K562 (cell line): ENCODE data around the gene IQCK. TPM values are rescaled to one million over a fixed set of nuclear protein-coding genes. Genes with fewer than 3 reads are reported as not detected.

Experiments
- ATAC-seq: fragments of 200-7000 bp; cut with Tn5 transposase; 3 replicates; pipeline ENCODE4 v1.9.1; 2020; ENCODE audit warnings: moderate library complexity
- BruUV-seq: library from RNA; stranded (reverse); fragments of 400-500 nt; replicated peaks from 2 replicates; lab custom pipeline; 2021; lab: Mats Ljungman, UMichigan
- CTCF ChIA-PET: fragments of 300-600 bp; formaldehyde crosslinking; extraction: SDS; loops from one replicate; lab custom pipeline; 2021; ENCODE audit warnings: low intra/inter-chr PET ratio; lab: Yijun Ruan, JAX
- POLR2A ChIA-PET: fragments of 300-600, 350-650 bp; sonication (Branson Sonifier 250); formaldehyde crosslinking; extraction: SDS; loops from one replicate; lab custom pipeline; 2021; ENCODE audit warnings: antibody characterized with exemption, inconsistent platforms; lab: Yijun Ruan, JAX
- DNase-seq, 4 experiments: peaks; one replicate each; pipeline versions ENCODE4 v3.0.0 to v3.0.0-alpha.2; 2011 to 2018; ENCODE audit warnings: low spot score in 3 of 4, mixed read lengths in 3 of 4; ENCODE audit errors: extremely low read depth in 1 of 4
- FAIRE-seq: peaks from 2 replicates; lab custom pipeline; 2011; peaks lifted over from hg19 to GRCh38; lab: Jason Lieb, UNC
- H2AFZ ChIP-seq: 2 replicates; pipeline ENCODE4 v1.6.0; 2011; ENCODE audit warnings: low read depth, low read length, control low read depth, inconsistent platforms
- H3K27ac ChIP-seq: fragments of 200-600 bp; 3 replicates; pipeline ENCODE4 v1.8.0; 2011; ENCODE audit warnings: low read depth, mild to moderate bottlenecking, control low read depth, inconsistent platforms, low read length, moderate library complexity, mixed read lengths; ENCODE audit errors: extremely low read depth
- H3K27me3 ChIP-seq, 2 experiments: fragments of 300-600 bp in 1 of 2; 2 replicates in 1 of 2; 3 replicates in 1 of 2; pipeline versions ENCODE4 v1.6.0 to v1.8.0; 2011; ENCODE audit warnings: inconsistent platforms in 2 of 2, low read length in 2 of 2, mild to moderate bottlenecking in 1 of 2, mixed read lengths in 1 of 2, moderate library complexity in 1 of 2; ENCODE audit not compliant: control insufficient read depth in 2 of 2, insufficient read depth in 2 of 2
- H3K36me3 ChIP-seq: fragments of 300-600 bp; 3 replicates; pipeline ENCODE4 v1.8.0; 2011; ENCODE audit warnings: mild to moderate bottlenecking, low read length, inconsistent platforms; ENCODE audit not compliant: control insufficient read depth, insufficient read depth
- H3K4me1 ChIP-seq, 2 experiments: fragments of 200-600 bp in 1 of 2; replicated peaks in 1 of 2; 2 replicates in 1 of 2; 3 replicates in 1 of 2; pipeline versions ENCODE4 v1.5.1 to v1.8.0; 2011; ENCODE audit warnings: inconsistent platforms in 2 of 2, low read length in 2 of 2, mild to moderate bottlenecking in 1 of 2, mixed read lengths in 1 of 2, moderate library complexity in 1 of 2; ENCODE audit not compliant: control insufficient read depth in 2 of 2, insufficient read depth in 2 of 2
- H3K4me2 ChIP-seq: 2 replicates; pipeline ENCODE4 v1.6.1; 2011; ENCODE audit warnings: low read length, control low read depth, inconsistent platforms, mixed read lengths; ENCODE audit not compliant: insufficient read depth
- H3K4me3 ChIP-seq: fragments of 200-600 bp; sonication (generic), shearing (Covaris generic); 2 replicates; pipeline ENCODE4 v1.5.1; 2016; ENCODE audit warnings: control low read depth, inconsistent platforms
- H3K79me2 ChIP-seq: fragments of 200-600 bp; 3 replicates; pipeline ENCODE4 v1.8.0; 2011; ENCODE audit warnings: low read length, inconsistent platforms; ENCODE audit not compliant: control insufficient read depth, insufficient read depth
- H3K9ac ChIP-seq, 2 experiments: 2 replicates each; pipeline versions ENCODE4 v1.6.0 to v1.6.1; 2011; ENCODE audit warnings: low read depth in 2 of 2, low read length in 2 of 2, control low read depth in 1 of 2, inconsistent platforms in 1 of 2, mild to moderate bottlenecking in 1 of 2, mixed read lengths in 1 of 2; ENCODE audit not compliant: insufficient read depth in 1 of 2
- H3K9me1 ChIP-seq: one replicate; pipeline ENCODE4 v1.6.0; 2011; ENCODE audit warnings: inconsistent platforms, mild to moderate bottlenecking, low read length, moderate library complexity; ENCODE audit not compliant: control insufficient read depth, insufficient read depth
- H3K9me3 ChIP-seq: replicated peaks from 2 replicates; pipeline ENCODE4 v1.5.1; 2011; ENCODE audit warnings: low read depth, low read length, inconsistent platforms; ENCODE audit not compliant: control insufficient read depth, insufficient read depth
- H4K20me1 ChIP-seq: replicated peaks from 2 replicates; pipeline ENCODE4 v1.6.1; 2011; ENCODE audit warnings: low read length, inconsistent platforms, mixed read lengths; ENCODE audit not compliant: control insufficient read depth, insufficient read depth
- CEBPB ChIP-seq: fragments of 450-650 bp; IDR thresholded peaks from 2 replicates; pipeline ENCODE4 v1.6.1; 2016; ENCODE audit warnings: missing genetic modification characterization, missing compliant biosample characterization
- CEBPG ChIP-seq, 3 experiments: fragments of 200-800 bp in 1 of 3; sonication (Bioruptor generic) in 1 of 3; sonication (generic) in 1 of 3; formaldehyde crosslinking in 1 of 3; IDR thresholded peaks in 2 of 3; conservative IDR thresholded peaks in 1 of 3; 2 replicates each; pipeline versions ENCODE4 v1.6.1 to v1.8.0; 2016 to 2022; ENCODE audit warnings: missing compliant biosample characterization in 2 of 3, missing genetic modification characterization in 2 of 3, mild to moderate bottlenecking in 1 of 3, missing genetic modification reagents in 1 of 3
- SNRNP70 ChIP-seq: fragments of 200-400 bp; formaldehyde crosslinking; optimal IDR thresholded peaks from 2 replicates; pipeline ENCODE3; 2017; ENCODE audit warnings: low read depth, low read length
- WGBS: fragments of 100-300 bp; shearing (Covaris generic); methylation state at CpG from one replicate; pipeline ENCODE4 v1.1.6; 2016; ENCODE audit warnings: low coverage, mixed read lengths; ENCODE audit not compliant: insufficient coverage; ENCODE audit errors: missing lambda C conversion rate; 5-methylcytosine and 5-hydroxymethylcytosine counted together
- in situ Hi-C: fragments of 300-500 bp; cut with MboI; formaldehyde crosslinking; loops from 4 replicates; pipeline ENCODE4 v1.15.0; 2018; ENCODE audit warnings: inconsistent platforms, mixed read lengths
- intact Hi-C: fragments of 100-400 bp; cut with micrococcal nuclease; formaldehyde crosslinking; loops from 2 replicates; pipeline ENCODE4 v1.14.2; 2022
- polyA plus RNA-seq, 8 experiments: library from polyadenylated mRNA; depleted of rRNA in 4 of 8; stranded (reverse) in 5 of 8; unstranded in 3 of 8; fragments of >200 nt; fragmentation: Nextera tagmentation in 2 of 8; fragmentation: Illumina TruSeq in 1 of 8; extraction: Ambion mirVana in 2 of 8; extraction: Trizol in 1 of 8; gene quantifications; 2 replicates each; pipeline versions ENCODE4 v1.2.1 to v1.2.3, GENCODE V29; 2011 to 2014; ENCODE audit warnings: inconsistent platforms in 1 of 8, missing spikeins in 1 of 8
- total RNA-seq, 7 experiments: library from RNA; depleted of rRNA in 6 of 7; stranded (reverse); fragments of >200 nt in 6 of 7; fragmentation: Illumina TruSeq in 2 of 7; extraction: Trizol in 2 of 7; gene quantifications; 2 replicates each; pipeline versions ENCODE4 v1.2.1 to v1.2.3, GENCODE V29; 2011 to 2021; ENCODE audit warnings: low replicate concordance in 1 of 7
- TF ChIP-seq, protein P1 (sequence below), 3 experiments: IDR thresholded peaks in 2 of 3; conservative IDR thresholded peaks in 1 of 3; 2 replicates each; pipeline ENCODE4 v1.5.1; 2011 to 2012; ENCODE audit warnings: low read length in 3 of 3, mild to moderate bottlenecking in 3 of 3, control low read depth in 2 of 3, improper control_type of control experiment in 1 of 3, inconsistent platforms in 1 of 3, low read depth in 1 of 3, mixed read lengths in 1 of 3, moderate library complexity in 1 of 3; ENCODE audit not compliant: insufficient read depth in 2 of 3

IQCK gene
- total and polyA plus RNA-seq, 9 of the 15 experiments (the other 6 are each of a cell fraction or from before 2014, with no cell fraction given): 5.2 to 12.2 (median 7.3) TPM

DNA sequence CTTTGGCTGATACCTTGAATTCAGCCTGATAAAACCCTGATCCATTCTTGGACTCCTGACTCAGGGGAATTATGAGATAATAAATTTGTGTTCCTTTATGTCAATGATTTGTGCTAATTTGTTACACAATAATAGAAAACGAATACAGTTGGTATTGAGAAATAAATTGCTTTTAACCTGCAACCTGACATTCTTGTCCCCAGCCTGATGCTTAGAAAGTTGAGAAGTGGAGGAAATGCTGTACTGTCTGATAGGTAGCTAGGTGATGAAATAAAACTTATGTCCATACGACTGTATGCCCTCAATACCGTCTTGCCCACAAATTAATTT lies 10.5 kb downstream of the IQCK start:
- H3K9ac ChIP-seq: no peak overlapping the region
- BruUV-seq: no TSS peak
- H3K9me1 ChIP-seq: no peaks in the 10 kb centered on the region
- intact Hi-C loops: no loop called here
- no peak overlapping the region for H3K4me3 ChIP-seq
- no peaks in the 10 kb centered on the region for H3K9me3 ChIP-seq
- DNase-seq (no peak), ATAC-seq (no peak), FAIRE-seq (no peak)
- ChIA-PET POLR2A (interaction anchor here (0.9 kb wide), 1 partner anchor 20 kb away, joined by 3 read pairs; no protein-coding TSS in a partner anchor), CTCF (no interaction called here)
- no peak overlapping the region for H3K27ac ChIP-seq
- in situ Hi-C loops: no loop called here
- H4K20me1 ChIP-seq: no peaks in the 10 kb centered on the region
- no peaks in the 10 kb centered on the region for H3K79me2 ChIP-seq
- TF ChIP-seq CEBPB (peak; percentile 80), SNRNP70 (no peak), CEBPG (CRISPR knock-in tag; IDR thresholded peaks at IDR 0.05) (no peak), CEBPG (tag; conservative IDR thresholded peaks at IDR 0.05 in 1 of 2, IDR thresholded peaks at IDR 0.05 in 1 of 2) (peak; percentile 41 to 47; a peak in 3 of 4 replicates)
- TF ChIP-seq, protein P1, sequence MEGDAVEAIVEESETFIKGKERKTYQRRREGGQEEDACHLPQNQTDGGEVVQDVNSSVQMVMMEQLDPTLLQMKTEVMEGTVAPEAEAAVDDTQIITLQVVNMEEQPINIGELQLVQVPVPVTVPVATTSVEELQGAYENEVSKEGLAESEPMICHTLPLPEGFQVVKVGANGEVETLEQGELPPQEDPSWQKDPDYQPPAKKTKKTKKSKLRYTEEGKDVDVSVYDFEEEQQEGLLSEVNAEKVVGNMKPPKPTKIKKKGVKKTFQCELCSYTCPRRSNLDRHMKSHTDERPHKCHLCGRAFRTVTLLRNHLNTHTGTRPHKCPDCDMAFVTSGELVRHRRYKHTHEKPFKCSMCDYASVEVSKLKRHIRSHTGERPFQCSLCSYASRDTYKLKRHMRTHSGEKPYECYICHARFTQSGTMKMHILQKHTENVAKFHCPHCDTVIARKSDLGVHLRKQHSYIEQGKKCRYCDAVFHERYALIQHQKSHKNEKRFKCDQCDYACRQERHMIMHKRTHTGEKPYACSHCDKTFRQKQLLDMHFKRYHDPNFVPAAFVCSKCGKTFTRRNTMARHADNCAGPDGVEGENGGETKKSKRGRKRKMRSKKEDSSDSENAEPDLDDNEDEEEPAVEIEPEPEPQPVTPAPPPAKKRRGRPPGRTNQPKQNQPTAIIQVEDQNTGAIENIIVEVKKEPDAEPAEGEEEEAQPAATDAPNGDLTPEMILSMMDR (IDR thresholded peaks at IDR 0.05 in 2 of 3, conservative IDR thresholded peaks at IDR 0.05 in 1 of 3; ENCODE audit: insufficient read depth in 2 of 3, low read depth in 1 of 3, low read length in 3 of 3): no peak
- no peaks in the 10 kb centered on the region for H3K36me3 ChIP-seq
- WGBS: 48% methylated on average over 3 of the region's 3 CpGs
- H3K4me1 ChIP-seq: peaks cover 8 to 9% of the 10 kb centered on the region in 2 experiments; a peak in 4 of 5 replicates
- no peak overlapping the region for H3K4me2 ChIP-seq
- H3K27me3 ChIP-seq: no peaks in the 10 kb centered on the region
- peak overlapping the region; percentile 14; the same call in 1 of the 2 replicates for H2AFZ ChIP-seq
